Stimulated activated CD8-positive, alpha-beta memory T cell treated with anti-CD3 and anti-CD28 coated beads, Interleukin-7, amount 100 ng/mL, for 48 hours (primary cell): ENCODE measurements around the gene ZNF829.

Experiments used
- DNase-seq, 2 donors: peaks; one replicate each; pipeline ENCODE4 v3.0.0-alpha.2; 2020; ENCODE audit warnings: low read depth in 1 of 2; ENCODE audit errors: extremely low read depth in 1 of 2

The ZNF829 gene

DNA sequence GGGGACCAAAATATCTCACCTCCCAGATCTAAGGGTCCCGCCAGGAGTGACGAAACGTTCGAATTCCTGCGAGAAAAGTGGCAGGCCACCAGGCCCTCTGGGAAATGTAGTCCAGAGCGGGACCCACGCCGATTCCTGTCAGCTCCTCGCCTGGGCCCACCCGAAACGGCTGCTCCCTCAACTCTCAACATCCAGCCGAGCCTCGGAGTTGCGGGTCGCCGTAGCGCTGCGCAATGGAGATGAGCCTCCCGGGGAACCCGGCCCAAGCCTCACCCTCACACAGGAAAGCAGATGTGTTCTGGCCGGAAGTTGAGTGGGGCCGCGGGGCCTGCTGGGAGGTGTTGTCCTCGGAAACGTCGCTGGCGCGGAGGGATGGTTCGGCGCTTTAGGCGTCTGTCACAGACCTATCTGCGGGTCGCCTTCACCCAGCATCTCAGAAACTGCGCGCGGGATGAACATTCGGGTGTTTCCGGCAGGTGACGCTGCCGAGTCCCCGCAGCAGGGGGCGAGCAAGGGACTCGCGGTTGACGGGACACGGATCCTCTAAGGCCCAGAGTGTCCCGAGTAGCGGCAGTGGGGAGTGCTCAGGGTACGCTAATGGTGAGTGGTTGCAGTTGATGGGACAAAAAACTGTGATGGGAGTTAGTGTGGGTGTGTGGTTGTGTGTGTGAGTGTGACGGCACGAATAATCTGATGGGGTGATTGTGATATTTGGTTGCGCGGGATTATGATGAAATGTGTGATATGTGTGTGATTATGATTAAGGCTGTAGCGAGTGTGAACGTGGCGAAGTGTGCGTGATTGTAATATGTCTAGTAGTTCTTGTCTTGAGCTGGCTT lies at the start of gene ZNF829, which contains the start of gene ZNF568:
Gene ZNF829, minus strand, starts transcription at position 300 of the 839 bp plus-strand sequence. CDS start 1,124 bp downstream, outside the sequence.
Gene ZNF568, plus strand, starts transcription at position 341 of the 839 bp plus-strand sequence. CDS start 6,439 bp downstream, outside the sequence.
- peak; percentile 80 to 87 for DNase-seq

DNA sequence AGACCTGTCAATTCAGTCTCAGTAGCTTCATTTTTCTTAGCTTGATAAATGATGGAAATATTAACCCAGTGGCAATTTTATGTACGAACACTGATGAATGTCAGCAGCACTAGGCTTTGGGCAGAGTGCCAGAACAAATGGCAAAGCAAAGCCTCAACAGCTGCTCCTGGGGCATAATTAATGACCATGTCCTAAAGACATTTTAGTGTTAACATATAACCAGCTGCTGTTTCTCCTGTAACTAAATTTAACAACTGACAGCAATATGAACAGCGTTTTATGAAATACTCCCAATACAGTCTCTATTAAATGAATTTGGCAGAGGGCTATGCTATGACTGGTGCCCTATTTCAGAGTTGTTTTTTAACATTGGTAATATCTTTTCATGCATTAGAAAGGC lies 47.2 kb upstream of the ZNF829 start:
- DNase-seq = no peak

DNA sequence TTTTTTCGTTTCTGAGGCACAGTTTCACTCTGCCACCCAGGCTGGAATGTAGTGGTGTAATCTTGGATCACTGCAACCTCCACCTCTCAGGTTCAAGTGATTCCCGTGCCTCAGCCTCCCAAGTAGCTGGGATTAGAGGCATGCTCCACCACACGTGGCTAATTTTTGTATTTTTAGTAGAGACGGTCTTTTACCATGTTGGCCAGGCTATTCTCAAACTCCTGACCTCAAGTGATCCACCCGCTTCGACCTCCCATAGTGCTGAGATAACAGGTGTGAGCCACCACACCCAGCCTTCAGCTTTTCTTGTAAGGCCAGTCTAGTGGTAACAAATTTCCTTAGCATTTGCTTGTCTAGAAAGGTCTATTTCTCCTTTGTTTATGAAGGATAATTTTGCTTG lies 46.3 kb upstream of the ZNF829 start:
- no peak for DNase-seq

DNA sequence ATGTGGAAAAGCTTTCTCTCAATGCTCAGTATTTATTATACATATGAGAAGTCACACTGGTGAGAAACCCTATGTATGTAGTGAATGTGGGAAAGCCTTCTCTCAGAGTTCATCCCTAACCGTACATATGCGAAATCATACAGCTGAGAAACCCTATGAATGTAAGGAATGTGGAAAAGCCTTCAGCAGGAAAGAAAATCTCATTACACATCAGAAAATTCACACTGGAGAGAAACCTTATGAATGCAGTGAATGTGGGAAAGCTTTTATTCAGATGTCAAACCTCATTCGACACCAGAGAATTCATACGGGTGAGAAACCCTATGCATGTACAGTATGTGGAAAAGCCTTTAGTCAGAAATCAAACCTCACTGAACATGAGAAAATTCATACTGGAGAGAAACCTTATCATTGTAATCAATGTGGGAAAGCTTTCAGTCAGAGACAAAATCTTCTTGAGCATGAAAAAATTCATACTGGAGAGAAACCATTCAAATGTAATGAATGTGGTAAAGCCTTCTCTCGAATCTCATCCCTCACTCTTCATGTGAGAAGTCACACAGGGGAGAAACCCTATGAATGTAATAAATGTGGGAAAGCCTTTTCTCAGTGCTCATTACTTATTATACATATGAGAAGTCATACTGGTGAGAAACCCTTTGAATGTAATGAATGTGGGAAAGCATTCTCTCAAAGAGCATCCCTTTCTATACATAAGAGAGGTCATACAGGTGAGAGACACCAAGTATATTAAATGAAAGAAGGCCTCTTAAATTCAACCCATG lies 34.4 kb upstream of the ZNF829 start:
- DNase-seq = no peak

DNA sequence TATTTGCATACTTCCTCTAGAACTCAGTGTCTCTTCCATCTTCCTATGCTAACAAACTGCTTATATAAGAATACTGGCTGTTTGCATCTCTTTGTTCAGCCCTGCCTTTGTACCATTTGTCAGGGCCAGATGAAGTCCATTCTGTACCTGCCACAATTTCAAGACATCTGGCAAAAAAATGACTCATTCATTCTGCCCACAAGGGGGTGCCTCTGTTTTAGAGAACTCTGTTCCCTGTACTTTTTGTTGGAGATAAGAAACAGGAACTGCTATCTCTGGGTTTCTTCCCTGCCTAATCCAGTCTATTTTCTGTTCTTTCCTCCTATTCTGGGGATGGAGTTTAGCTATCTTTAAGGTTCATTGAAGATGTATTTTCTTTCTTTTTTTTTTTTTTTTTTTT lies 23.1 kb upstream of the ZNF829 start:
- no peak for DNase-seq

DNA sequence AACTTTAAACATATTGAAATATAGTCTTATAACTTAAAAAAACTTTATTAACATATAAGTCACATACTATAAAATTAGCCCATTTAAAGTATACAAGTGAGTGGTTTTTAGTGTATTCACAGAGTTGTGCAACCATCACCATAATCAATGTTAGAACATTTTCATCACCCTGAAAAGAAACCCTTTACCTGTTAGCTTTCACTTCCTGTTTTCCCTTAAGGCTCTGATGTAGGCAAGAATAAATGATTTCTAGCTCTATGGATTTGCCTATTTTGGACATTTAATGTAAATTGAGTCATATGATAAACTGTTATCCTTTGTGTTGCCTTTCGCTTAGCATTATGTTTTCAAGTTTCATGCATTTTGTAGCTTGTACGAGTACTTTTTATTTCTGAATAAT lies 15.6 kb upstream of the ZNF829 start:
- DNase-seq = no peak

DNA sequence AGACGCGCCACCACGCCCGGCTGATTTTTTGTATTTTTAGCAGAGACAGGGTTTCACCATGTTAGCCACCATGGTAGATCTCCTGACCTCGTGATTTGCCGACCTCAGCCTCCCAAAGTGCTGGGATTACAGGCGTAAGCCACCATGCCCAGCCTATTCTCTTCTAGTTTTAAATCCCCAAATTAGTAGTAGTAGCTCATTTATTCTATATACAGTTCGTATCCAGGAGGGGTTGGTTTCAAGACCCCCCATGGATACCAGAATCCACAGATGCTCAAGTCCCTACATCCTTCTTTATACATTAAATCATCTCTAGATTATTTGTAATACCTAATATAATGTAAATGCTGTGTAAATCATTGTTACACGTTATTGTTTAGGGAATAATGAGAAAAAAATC lies 2.0 kb upstream of the ZNF829 start:
- no peak for DNase-seq

DNA sequence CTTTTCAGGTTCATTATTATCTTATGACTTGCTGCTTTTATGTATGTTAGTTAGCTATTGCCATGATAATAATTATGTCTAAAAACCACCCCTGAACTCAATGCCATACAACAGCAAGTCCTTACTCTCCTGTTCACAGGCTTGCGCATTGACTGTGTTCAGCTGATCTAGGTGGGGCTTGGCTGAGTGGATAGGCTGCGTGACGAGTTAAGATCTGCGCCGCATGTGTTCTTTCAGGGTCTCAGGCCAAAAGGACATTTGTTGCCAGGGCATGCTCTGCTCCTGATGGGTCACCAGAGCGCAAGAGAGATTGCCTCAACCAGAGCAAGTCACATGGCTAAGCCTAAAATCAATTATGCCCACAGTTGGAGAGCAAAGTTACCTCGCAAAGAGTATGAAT lies 900 bp upstream of the ZNF829 start:
- no peak for DNase-seq

DNA sequence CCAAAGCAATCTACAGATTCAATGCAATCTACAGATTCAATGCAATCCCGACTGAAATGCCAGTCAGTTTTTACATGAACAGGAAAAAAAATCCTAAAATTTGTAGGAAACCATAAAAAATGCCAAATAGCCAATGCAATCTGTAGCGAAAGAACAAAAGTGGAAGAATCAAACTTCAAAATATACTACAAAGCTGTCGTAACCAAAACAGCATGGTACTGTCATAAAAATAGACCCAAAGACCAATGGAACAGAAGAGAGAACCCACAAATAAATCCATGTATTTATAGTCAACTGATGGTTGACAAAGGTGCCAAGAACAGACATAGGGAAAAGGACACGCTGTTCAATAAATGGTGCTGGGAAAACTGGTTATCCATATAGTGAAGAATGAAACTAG lies 17.7 kb downstream of the ZNF829 start:
- no peak for DNase-seq

DNA sequence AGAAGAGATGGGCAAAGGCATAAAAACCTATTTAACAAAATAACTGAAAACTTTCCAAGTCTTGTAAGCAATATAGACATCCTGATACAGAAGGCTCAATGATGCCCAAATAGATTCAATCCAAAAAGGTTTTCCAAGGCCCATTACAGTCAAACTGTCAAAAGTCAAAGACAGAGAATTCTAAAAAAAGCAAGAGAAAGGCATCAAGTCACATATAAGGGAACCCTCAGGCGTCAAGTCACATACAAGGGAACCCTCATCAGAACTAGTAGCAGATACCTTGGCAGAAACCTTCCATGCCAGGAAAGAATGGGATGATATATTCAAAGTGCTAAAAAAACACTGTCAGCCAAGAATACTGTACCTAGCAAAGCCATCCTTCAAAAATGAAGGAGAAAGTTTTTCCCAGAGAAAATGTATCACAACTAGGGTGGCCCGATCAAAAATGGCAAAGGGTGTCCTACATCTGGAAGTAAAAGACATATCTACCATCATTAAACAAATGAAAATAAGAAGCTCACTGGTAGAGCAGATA lies 21.2 kb downstream of the ZNF829 start:
- no peak for DNase-seq

DNA sequence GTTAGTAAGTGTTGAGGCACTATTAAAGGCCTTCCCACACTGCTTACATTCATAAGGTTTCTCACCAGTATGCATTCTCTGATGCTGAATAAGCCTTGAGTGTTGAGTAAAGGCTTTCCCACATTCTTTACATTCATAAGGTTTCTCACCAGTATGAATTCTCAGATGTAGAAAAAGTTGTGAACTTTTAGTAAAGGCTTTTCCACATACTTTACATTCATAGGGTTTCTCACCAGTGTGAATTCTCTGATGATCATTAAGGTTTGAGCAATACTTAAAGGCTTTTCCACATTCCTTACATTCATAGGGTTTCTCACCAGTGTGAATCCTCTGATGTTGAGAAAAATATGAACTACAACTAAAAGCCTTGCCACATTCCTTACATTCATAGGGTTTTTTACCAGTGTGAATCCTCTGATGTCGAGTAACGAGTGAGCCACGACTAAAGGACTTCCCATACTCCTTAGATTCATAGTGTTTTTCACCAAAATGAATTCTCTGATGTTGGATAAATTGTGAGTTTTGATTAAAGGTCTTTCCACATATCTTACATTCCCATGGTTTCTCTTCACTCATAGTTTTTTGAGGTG lies 24.2 kb downstream of the ZNF829 start:
- DNase-seq = no peak

DNA sequence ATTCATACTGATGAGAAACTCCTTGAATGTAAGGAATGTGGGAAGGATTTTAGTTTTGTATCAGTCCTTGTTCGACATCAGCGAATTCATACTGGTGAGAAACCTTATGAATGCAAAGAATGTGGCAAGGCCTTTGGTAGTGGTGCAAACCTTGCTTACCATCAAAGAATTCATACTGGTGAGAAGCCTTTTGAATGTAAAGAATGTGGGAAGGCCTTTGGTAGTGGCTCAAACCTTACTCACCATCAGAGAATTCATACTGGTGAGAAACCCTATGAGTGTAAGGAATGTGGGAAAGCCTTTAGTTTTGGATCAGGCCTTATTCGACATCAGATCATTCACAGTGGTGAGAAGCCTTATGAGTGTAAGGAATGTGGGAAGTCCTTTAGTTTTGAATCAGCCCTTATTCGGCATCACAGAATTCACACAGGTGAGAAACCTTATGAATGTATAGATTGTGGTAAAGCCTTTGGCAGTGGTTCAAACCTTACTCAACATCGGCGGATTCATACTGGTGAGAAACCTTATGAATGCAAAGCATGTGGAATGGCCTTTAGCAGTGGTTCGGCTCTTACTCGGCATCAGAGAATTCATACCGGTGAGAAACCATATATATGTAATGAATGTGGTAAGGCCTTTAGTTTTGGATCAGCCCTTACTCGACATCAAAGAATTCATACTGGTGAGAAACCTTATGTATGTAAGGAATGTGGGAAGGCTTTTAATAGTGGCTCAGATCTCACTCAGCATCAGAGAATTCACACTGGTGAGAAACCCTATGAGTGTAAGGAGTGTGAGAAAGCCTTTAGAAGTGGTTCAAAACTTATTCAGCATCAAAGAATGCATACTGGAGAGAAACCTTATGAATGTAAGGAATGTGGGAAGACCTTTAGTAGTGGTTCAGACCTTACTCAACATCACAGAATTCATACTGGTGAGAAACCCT lies 38.8 kb downstream of the ZNF829 start:
- no peak for DNase-seq

DNA sequence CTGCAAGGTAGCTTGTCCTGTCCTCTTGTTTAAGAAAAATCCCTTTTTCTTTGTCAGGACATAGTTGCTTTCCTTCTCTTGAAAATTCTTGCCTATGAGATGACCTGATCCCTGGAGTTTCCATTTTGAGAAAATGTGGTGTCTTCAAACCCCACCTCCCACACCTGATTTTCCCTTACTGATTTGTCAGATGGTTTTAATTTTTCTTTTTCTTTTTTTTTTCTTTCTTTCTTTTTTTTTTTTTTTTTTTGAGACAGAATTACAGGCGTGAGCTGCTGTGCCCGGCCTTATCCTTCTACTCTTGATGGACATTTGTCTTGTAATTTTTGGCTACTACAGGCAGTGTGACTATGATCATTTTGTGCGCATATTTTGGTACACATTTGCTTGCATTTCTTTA lies 64.2 kb downstream of the ZNF829 start:
- DNase-seq = no peak

DNA sequence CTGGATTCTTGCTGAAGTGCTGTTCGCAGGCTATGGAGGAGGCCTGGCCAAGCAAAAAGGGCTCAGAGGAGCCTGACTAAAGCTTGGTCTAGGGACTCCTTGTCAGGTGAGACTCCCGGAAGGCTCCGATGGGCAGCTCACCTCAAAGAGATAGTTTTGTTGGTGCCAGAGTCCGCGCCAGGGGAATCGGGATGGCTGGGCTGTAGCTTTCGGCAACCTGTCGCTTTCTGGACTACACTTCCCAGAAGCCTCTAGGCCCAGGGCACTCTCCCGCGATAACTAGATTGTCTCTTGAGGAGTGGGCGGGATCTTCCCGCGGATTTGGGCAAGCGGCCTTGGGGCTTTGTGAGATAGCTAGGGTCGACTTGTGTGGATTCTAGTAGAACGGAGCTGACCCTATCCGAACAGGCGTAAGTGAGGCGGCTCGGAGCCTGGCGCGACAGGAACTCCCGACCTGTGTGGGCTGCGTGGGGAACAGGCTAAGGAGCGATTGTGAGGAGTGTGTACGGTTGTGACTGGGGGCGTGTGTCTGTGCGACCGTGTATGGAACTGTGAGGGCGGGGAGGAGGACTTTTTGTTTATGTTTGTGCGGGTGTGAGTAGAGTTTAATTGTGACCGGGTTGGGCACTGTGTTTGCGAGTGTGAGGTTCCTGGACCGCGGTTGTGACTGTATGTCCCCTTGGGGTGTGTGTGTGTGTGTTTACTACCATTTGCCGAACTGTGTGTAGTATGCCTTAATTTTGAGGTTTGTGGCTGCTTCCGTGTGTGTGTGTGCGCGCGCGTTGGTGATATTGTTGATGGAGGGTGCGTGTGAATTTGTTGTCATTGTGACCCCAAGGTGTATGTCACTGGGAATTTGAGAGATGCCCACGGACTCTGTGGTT lies 65.3 kb downstream of the ZNF829 start, which contains the start of gene ZNF345:
Gene ZNF345, plus strand, starts transcription at position 318 of the 884 bp plus-strand sequence. CDS start 25,955 bp downstream, outside the sequence.
- DNase-seq = peak; percentile 62 to 85

DNA sequence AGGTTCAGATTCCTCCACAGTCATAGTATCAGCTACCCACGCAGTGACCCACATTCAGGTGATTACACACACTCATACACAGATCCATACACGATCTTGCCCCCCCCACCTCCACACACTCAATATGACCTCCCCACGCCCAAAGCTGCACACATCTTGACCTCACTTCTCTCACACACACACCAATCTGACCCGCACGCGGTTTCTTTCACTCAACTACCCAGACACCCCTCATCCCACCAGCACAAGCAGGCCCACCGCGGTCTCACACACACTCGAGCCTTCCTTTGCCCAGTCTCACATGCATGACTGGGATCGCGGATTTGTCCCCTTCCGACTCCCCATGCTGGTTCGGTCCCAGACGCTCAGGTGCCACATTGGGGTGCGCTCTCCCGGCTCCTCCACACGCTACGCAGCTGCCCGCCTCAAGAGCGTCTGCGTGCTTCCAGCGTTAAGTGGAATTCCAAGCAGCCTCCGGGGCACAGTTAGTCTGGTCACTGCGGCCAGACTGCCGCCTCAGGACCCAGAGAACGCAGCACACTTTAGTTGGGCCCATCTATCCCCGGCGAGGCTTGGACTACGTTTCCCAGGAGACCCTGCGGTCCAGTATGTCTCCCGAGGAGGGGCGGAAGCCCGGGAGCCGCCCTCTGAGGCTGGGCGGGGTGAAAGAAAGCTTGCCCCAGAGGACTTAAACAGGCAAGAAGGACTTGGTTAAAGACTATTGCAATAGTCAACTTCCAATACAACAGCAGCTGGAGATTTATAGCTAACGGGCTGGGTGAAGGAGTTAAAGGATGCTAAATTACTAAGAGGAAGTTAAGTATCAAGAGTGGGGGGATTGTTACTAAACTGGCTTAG lies 66.2 kb downstream of the ZNF829 start:
- peak; percentile 70 to 87 for DNase-seq

DNA sequence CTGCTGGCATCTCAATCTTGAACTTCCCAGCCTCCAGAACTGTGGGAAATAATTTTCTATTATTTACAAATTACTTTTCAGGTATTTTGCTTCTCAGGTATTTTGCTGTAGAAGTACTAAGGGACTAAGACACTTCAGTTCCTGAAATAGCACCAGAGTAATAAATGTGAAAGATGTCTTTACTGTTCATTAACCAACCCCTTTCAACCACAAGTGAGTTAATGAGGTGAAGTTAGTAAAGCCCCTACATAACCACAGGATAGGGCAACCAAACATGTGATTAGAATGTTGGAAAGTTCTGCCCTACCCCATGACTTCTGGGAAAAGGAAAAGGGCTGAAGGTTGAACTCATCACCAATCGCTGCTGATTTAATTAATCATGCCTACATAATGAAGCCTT lies 68.1 kb downstream of the ZNF829 start:
- DNase-seq = no peak

DNA sequence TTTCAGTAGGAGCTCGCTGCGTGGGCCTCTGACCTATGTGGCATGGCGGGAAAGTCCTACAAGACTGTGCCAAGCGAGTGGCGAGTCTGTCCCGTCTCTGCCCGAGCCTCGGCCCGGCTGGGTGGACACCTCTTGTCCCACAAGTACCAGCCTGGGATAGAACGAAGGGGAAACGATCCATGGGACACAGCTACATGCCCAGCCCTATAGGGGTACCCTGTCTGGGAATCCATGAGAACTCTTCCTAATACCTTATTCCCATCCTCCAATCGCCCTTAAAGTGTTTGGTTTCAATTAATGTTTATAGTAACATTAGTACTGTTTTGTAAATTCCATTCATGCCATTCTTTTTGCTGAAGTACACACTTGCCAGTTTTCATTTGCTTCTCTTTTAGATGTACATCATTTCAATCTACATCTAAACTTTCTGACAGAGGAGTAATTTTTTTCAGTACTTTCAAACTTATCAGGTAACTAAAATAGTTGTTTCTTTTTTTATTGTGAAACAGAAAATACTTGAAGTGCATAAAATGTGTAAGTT lies 77.2 kb downstream of the ZNF829 start:
- no peak for DNase-seq
